Frontal cortex (tissue), 4 donors: ENCODE measurements around the gene ADGRD1. TPM values are rescaled to one million over a fixed set of nuclear protein-coding genes. Genes with fewer than 3 reads are reported as not detected.
A peak's percentile ranks its signal among the peaks of the same experiment; 100 is the strongest.
"Not testable (repeated sequence)": the region's sequence is repeated elsewhere in the genome, so short reads cannot be mapped to it uniquely, and the experiment has no call there.

Source experiments
- DNase-seq, 2 donors: peaks; one replicate each; pipeline ENCODE4 v3.0.0; 2012; ENCODE audit warnings: low spot score in 2 of 2
- FAIRE-seq: peaks from 2 replicates; lab custom pipeline; 2012; peaks lifted over from hg19 to GRCh38; lab: Jason Lieb, UNC
- total RNA-seq: library from RNA; depleted of rRNA; stranded (reverse); fragments of >200 nt; gene quantifications from one replicate; pipeline ENCODE4 v1.2.3, GENCODE V29; 2014
- donor health status: control.
- donor health status: control.
- donor health status: control.

The ADGRD1 gene
- total RNA-seq, 1 donor from 2014 or later, result 4.5 TPM

DNA sequence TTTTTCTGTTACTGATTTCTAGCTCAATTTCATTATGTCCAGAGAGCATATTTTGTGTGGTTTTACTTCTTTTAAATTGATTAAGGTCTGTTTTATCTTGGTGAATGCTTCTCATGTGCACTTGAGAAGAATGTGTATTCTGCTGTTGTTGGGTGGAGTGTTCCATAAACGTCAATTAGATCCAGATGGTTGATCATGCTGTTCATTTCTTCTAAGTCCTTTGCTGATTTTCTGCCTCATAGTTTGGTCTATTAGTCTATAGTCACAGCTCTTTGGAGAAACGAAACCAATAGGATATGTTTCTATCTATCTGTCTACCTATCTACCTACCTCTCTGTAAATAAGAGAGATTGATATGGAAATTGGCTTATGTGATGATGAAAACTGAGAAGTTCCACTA, 17.1 kb upstream of the ADGRD1 start:
- FAIRE-seq, result no peak
- no peak for DNase-seq

DNA sequence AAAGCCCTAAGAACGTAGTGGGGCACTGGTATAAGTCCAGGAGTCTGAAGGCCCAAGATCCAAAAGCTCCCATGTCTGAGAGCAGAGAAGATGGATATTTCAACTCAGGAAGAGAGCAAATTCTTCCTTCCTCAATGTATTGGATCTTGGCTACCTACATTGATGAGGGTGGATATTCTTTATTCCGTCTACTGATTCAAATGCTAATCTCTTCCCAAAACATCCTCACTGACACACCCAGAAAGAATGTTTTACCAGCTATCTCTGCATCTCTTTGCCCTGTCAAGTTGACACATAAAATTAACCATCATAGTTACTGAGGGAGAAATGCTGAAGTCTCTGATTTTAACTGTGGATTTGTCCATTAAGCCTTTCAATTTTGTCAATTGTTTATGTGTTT, 16.6 kb upstream of the ADGRD1 start:
- FAIRE-seq (no peak), DNase-seq (no peak)

DNA sequence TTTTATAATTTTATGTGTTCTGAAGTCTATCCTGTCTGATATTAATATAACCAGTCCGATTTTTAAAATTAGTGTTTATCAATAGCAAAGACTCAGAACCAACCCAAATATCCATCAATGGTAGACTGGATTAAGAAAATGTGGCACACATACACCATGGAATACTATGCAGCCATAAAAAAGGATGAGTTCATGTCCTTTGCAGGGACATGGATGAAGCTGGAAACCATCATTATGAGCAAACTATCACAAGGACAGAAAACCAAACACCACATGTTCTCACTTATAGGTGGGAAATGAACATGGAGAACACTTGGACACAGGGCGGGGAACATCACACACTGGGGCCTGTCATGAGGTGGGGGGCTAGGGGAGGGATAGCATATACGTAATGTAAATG, 16.2 kb upstream of the ADGRD1 start:
- FAIRE-seq, DNase-seq: not testable (repeated sequence)

DNA sequence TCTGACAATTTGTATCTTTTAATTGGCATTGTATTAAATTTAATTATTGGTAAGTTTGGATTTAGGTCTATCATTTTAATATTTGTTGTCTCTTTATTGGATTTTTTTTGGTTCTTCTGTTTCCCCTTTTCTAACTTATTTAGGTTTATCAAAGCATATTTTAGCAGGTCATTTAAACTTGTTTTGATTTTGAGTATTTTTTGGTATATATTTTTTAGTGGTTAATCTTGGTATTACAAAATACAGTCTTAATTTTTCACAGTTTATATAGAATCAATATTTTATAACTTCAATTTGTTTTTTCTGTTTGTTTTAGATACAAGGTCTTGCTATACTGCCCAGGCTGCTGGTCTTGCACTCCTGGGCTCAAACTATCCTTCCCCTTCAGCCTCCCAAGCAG, 15.5 kb upstream of the ADGRD1 start:
- no peak for DNase-seq
- FAIRE-seq, result peak; percentile 42

DNA sequence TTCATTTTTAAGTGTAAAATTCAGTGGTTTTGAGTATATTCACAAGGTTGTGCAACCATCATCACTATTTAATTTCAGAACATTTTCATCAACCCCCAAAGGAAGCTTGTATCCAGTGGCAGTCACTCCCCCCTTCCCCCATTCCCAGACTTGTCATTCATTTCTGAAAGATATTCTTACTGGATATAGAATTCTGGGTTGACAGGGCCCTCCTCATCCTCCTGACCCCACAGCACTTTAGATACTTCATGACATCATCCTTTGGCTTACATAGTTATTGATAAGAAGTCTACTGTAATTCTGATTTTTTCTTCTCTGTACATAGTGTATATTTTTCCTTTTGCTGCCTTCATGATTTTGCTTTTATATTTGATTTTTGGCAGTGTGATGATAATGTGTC, 8.8 kb upstream of the ADGRD1 start:
- DNase-seq (no peak), FAIRE-seq (no peak)

DNA sequence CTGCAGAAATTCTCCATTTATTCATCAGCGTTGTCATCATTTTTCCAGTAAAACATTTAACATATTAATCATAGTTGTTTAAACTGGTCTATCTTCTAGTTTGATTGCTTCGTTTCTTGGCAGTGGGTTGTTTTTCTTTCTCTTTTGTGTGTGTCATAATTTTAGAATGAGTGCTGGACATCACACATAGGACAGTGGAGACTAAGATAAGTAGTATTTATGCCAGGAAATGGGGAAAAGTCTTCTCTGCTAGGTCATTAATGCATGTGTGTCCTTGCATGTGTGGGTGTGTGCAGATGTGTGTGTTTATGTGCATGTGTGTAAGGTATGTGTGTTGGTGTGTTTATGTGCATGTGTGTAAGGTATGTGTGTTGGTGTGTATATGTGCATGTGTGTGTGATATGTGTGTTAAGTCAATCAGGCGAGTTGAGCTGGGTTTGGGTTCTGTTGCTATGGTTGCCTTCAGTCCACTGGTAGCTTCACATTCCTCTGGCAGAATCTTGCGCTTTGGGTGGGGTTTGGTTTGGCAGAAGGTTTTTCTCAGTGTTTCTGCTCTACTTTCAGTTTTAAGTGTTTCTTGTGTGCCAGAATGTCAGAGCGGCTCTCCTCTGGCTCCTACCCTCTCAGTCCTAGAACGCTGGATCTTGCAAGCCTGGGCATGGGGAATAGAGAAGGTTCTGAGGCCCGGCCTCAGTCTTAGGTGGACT, 7.8 kb upstream of the ADGRD1 start:
- no peak for DNase-seq
- no peak for FAIRE-seq

DNA sequence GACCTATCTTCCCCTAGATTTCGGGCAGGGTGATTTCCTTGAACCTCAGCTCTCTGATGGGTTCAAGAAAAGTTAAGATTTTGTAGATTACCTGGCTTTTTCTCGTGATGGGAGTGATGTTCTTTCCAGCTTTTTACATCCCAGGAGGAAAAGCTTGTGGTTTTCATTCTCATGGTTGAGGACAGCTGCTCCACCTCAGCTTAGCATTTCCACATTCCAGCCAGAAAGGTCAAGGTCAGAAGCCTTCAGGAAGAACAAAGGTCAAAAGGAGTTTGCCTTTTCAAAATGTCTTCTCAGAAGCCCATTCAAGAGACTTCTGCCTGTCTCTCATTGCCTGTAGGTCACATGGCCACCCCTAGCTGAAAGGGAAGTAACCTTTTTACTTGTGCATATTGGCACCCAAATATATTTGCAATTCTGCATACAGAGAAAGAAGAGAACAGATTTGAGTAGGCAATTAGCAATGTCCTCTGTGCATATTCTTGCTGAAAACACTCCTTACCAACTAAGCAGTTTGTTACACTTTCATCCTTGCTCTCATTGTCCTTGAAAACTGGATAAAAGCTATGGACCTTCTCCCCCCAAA, 6.6 kb upstream of the ADGRD1 start:
- FAIRE-seq (no peak), DNase-seq (no peak)

DNA sequence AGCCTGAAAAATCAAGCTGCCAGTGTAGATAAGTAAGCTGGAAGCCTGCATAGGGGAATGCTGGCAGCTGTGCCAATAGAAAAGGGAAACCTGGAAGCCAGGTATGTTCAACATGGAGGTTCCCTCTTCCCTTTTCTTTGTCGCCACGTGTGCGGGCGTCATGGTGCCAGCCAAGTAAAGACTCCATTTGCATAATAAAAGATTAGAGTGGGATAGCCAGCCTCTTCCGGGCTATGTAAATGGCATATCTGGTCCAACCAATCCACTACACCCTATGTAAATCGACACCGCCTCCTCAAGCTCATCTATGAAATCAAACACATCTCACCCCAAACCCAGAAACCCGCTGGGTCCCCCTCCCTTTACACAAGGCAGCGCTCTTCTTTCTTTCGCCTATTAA, 5.6 kb upstream of the ADGRD1 start:
- no peak for FAIRE-seq
- DNase-seq, result no peak

DNA sequence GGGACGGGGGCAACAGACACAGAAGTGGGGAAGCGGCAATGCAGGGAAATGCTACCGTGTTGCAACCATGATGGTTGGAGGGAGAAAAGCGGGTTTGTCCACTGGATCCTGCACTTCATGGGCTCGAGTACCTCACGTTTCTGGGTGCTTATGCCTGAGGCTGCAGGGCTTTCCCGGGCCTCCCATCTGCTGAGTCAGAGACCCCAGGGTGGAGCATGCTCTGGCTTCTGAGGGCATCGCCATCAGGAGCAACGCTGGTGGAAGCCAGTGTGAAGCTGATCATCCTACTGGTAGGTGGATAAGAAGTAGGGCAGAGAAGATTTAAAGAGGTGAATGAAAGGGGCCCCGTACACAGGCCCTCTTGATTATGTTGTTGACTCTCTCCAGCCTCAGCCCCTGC, 5.0 kb upstream of the ADGRD1 start:
- no peak for DNase-seq
- FAIRE-seq, result no peak

DNA sequence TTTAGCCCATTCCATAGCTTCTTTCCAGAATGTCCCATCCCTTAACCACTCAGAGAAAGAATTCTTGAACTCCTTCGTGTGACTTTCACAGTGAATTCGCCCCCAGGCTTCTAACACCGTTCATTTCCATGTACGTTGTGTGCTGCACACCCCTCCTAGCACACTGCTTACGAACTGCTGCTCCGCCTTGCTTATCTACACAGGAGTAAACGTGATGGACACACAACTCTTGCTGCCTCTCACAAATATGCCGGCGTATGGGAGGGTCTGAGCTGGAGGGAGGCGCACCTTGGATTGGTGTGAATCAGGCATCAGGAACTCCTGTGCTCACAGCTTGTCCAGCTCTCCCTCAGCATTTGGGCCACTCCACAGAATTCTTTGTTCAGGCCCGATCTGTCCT, 3.9 kb upstream of the ADGRD1 start:
- no peak for DNase-seq
- no peak for FAIRE-seq

DNA sequence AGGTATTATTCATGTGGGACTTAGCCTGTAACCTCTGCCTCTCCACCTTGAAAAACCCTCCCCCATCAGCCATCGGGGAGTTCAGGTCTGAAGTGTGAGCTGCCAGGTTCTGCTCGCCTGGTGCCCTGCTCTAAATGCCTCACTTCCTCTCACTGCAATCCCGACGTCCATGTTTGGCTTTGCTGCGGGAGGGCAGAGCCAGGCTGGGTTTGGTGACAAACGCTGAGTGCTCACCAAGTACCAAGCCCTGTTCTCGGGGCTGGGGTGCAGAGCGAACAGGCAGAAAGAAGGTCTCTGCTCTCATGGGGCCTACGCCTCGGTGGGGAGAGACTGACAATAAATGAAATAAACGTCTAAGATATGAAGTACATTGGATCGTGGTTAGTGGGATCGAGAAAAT, 2.1 kb upstream of the ADGRD1 start:
- no peak for FAIRE-seq

DNA sequence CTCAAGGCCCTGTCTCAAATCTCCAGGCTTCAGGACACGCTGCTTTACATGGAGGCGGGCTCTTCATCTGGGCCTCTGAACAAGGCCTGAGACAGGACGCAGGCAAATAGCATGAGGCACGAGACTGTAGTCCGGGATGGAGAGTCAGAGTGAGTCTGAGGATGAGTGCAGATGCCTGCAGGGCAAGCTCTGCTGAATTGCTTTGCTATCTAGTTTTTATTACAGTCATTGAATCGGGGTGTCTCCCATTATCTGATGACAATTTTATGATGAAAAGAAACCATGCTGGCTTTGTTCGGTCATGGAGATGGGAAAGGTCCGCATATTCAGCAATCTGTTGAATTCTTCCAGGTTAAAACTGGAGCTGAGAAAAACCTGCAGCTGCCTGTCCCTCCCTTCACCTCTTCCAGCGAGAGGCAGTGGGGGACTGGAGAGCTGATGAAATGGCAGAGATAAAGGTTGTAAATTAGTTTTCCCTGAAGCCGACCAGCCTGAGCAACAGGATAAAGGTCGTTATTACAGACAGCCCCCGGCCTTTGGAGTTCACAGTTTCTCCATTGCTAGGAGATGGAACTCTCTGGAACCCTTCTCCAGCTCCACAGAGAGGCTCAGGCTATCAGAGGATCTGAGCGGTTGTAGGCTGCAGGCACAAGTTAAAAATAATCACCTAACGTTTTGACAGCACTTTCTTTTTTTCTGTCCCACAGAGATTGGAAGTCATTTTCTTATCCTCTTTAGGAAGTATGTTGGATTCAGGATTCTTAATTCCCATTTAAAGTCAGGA, 1.3 kb upstream of the ADGRD1 start:
- DNase-seq (no peak), FAIRE-seq (no peak)

More for the DNA sequence above, 2.1 kb upstream of the ADGRD1 start:
- no peak for DNase-seq

DNA sequence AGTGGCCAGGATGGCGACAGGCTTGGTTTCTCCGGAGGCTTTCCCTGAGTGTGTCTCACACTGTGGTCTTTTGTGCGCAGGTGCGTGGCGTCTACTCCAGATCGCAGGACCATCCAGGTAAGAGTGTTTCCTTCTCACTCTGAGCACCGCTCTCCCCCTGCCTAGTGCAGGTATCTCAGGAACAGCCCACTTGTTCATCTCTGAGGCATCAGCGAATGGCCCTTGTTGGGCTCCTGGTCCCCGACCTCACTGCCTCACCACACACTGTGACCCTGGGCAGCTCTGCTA, 781 bp downstream of the ADGRD1 start:
- FAIRE-seq, result no peak
- DNase-seq, result no peak

DNA sequence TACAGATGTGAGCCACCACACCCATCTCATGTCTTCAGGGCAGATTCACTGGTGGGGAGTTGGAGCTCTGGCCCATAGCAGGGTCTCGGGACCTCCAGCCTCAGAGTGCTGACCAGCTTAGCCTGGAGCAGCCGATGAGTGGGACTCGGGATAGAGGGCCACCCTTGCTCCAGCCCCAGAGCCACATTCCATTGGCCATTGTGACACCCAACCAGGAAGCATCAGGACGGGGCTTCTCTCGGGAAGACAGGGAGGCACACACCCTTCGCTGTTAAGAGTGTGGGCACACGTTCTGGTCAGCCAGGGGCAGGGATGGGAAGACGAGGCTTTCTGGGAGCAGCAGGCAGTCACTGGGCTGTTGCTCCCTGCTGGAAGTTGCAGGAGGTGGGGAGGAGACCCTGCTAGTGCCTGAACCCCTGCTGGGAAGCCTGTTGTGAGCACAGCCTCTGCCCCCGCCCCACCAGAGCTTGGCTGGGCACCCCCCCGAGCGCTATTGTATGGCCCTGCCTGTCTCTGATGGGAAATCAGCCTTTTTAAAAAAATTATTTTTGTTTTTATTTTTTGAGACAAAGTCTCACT, 1.6 kb downstream of the ADGRD1 start:
- FAIRE-seq, result no peak

DNA sequence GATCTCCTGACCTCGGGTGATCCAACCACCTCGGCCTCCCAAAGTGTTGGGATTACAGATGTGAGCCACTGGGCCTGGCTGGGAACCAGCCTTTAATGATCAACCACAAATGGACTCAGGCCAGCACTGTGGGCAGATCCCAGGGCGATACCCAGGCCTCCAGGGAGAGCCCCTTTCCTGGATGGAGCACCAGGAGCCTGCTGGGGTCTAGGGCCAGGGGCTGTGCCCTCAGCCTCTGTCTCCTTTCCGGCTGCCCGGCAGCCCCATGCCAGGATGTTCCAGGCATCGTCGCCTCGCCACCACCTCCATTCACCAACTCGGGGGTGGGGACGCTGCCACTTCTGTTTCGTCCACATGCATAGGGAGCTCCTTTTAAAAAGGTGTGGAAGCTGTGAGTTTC, 2.3 kb downstream of the ADGRD1 start:
- FAIRE-seq, result no peak
- no peak for DNase-seq

More for the DNA sequence above, 1.6 kb downstream of the ADGRD1 start:
- DNase-seq, result no peak

DNA sequence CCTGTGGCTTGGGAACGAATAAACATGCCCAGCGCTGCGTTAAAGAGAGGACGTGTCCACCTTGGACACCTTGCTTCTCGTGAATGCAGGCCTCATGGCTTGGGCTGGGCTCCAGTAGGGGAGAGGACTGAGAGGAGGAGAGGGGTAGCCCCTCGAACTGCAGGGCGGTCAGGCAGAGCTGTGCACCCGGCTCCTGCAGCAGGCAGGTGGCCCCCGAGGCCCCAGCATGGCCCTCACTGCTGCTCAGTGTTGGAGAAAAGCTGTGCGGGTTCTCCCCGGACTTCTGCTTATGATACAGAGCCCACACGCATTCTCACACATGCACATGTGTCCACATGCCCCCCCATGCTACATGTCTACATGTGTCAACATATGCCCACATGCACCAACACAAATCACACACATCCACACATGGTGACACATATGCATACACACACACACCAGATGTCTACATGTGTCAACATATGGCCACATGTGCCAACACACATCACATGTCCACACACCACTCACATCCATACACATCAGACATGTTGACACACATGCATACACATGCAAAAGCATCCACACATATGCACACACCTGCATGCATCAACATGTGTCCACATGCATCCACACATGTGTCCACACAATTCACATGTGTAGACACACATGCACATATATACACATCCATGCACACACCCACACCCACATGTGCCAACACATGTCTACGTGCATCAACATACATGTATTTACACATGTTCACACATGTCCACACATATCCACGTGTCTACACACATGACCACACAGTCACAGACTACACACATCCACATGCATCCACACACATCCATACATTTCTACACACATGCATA, 3.0 kb downstream of the ADGRD1 start:
- FAIRE-seq (no peak), DNase-seq (no peak)

DNA sequence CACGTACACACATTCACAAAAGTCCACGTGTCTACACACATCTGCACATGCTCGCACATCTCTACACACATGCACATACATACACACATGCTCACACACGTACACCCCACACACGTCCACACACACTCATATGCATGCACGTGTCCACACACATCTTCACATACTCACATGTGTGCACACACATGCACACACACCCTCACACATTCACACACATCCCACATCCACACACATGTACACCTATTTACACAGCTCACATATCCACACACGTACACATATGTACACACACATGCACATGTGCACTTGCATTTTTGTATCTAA, 3.6 kb downstream of the ADGRD1 start:
- no peak for DNase-seq
- FAIRE-seq, result no peak

DNA sequence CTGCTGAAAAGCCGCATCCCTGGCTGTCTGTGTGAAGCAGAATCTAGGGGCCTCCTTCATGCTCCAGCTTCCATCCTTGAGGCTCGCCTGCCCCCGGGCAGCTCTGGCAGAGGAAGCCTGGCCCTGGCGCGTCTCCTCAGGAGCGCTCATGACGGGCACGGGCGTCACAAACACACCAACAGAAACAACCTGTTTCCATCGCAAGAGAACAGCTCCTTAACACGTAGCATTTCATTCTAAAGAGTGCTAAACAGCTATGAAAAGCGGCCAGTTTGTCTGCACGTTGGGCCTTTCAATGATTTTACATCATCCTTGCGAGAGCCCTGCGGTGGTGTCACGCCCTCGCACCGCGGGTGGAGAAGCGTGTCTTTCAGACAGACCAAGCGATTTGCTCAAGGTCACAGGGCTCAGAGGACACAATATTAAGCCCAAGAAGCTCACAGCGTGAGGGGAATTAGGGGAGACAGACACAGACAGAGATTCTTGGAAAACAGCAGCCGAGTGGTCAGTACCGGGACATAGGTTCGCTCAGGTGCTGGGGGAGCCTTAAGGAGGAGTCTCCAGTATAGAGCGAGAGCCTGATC, 4.9 kb downstream of the ADGRD1 start:
- FAIRE-seq (no peak), DNase-seq (no peak)

DNA sequence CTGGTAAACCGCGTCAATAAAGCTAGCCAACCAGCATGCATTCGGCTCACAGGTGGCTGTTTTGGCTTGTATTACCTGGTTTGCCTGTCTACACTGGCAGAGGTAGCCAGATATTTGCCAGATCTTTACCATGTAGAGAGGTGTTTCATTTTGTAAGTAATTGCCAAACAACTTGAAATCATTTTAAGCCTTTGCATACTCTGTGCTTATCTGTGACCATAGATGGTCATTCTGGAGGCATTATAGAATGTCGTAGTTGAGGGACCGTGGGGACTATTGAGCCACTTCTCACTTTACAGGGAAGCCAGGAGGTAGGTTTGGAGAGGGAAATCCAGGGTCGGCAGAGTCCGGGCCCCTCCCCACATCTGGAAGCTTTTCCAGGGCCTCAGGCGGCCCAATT, 5.9 kb downstream of the ADGRD1 start:
- no peak for FAIRE-seq

DNA sequence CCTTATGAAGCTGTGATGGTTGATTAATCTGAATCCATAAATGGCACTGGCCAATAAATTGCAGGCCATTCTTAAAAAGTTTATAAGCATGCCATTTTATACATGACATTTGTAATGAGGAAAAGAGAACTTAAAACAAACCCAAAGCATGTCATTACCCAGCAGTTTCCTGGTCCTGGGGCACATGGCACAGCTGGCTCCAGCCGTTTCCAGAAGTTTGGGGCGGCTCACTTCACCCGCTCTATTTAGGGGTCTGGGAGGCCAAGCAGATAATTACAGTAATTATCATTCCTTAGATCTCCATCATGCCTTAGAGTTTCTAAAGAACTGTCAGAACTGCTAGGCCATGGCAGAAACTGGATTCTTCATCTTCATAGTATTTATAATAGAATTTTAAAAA, 6.4 kb downstream of the ADGRD1 start:
- no peak for FAIRE-seq
- DNase-seq, result no peak

More for the DNA sequence above, 5.9 kb downstream of the ADGRD1 start:
- no peak for DNase-seq
